ENCODE measurements around the gene TIMM10B.

The TIMM10B gene, protein sequence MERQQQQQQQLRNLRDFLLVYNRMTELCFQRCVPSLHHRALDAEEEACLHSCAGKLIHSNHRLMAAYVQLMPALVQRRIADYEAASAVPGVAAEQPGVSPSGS

DNA sequence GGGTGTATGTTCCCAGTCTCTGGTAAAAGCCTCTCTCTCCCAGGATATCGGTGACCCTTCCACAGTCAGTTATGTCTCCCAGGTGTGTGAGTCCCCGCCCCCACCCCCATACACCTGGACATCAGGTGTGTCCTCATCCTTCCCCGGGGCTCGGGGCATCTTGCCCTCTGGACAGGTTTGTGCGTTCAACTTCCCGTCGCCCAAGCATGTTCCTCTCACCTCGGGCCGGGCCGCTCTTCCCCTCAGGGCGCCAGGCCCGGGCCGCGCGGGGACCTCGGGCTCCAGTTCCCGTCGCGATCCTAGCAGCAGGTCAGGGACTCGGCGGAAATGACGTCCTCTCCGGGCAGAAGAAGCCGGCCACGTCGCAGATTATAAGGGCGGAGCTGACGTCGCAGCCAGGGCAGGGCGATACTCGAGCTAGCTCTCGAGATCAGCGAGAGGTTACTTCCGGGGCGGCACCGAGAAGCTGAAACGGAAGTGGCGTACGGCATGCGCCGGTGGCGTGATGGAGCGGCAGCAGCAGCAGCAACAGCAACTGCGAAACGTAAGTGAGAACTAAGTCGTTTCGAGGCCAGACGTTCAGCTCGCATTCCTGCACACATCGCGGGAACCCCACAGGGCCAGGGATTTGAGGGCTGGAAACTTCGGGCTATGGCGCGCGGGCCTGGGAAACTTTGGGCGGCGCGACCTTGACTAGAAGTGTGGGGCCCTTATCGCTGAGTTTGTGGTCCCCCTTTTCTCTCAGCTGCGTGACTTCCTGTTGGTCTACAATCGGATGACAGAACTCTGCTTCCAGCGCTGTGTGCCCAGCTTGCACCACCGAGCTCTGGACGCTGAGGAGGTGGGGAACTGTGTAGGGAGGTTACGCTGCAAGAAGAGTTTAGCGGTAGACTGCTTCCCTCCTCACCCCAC lies at the start of gene TIMM10B, which contains the start of gene ARFIP2:
Gene TIMM10B, plus strand, starts transcription at position 490 of the 912 bp plus-strand sequence. Its CDS starts 16 bp downstream, at position 506.
Gene ARFIP2, minus strand, starts transcription at position 320 of the 912 bp plus-strand sequence. CDS start 910 bp downstream, outside the sequence.
- peak; percentile 83 to 86 for DNase-seq (ENCODE audit: low read depth in 2 of 2)

DNA sequence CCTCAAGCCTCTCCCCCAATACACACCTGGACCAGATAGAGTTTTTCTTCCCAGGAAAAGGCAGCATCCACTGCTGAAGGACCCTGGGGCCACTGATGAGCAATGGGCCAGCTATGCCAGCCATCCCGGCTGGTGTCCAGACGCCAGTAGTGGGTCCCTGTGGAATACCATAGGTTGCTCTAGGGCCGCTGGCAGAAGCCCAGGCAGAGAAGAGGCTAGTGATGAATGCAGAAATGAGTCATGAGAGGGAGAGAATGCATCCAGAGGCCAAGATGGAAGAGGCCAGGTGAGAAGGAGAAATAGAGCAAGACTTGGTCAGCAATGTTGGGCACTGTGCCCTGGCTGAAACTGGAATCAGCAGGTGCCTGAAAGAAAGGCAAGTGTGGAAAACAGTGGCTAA lies 49.4 kb upstream of the TIMM10B start:
- DNase-seq (ENCODE audit: low read depth in 2 of 2) = no peak

DNA sequence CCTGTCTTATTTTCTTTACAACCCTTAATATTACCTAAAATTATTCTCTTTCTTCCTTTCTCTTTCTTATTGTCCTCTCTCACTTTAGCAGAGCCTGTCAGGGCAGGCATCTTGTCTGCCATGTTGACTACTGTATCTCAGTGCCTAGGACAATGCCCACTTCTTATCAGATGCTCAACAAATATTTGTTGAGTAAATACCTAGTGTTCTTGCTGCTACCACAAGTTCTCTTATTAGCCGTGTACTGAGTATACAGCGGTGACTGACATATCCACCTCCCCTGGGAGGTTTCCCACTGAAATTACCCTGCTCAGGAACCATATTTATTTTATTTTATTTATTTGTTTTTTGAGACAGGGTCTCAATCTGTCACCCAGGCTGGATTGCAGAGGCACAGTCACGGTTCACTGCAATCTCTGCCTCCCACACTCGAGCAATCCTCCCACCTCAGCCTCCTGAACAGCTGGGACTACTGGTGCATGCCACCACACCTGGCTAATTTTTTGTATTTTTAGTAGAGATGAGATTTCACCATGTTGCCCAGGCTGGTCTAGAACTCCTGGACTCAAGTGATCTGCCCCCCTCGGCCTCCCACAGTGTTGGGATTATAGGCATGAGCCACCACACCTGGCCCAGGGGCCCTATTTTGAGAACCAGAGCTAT lies 47.2 kb upstream of the TIMM10B start:
- DNase-seq (ENCODE audit: low read depth in 2 of 2) = no peak

DNA sequence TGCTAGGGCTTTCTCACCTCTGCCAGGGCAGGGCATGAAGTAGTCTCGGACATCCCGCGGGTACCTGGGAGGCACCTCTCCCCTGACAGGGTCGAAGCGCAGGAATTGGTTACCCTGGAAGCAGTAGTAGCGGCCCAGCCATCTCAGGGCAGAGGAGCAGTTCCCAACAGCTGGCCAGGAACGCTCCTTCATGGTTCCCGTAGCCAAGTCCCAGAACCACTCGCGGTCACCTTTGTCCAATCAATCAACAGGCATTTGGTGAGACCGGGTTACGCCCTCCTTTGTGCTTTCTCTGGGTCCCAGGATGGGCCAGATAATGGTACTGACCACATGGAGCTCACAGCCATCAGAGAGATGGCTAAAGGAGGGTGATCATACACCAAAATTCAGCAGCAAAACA lies 43.9 kb upstream of the TIMM10B start:
- DNase-seq (ENCODE audit: low read depth in 2 of 2) = no peak

DNA sequence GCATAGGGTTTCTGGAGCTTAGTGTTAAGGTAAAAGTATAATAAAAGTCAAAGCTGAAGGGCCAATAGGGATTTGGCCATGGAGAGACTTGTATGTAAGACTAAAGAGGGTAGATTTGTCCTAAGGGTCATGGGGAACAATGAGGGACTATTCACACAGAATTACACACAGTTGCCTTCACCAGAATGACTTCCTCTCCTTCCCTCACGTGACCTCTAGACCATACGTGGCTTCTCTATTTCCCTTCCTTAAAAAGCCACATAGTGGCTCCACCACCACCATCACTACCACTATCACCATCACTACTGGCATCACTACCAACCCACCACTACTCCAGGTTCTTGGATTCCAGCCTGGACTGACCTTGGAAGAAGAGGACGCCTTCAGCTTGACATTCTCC lies 43.3 kb upstream of the TIMM10B start:
- DNase-seq (ENCODE audit: low read depth in 2 of 2) = no peak

DNA sequence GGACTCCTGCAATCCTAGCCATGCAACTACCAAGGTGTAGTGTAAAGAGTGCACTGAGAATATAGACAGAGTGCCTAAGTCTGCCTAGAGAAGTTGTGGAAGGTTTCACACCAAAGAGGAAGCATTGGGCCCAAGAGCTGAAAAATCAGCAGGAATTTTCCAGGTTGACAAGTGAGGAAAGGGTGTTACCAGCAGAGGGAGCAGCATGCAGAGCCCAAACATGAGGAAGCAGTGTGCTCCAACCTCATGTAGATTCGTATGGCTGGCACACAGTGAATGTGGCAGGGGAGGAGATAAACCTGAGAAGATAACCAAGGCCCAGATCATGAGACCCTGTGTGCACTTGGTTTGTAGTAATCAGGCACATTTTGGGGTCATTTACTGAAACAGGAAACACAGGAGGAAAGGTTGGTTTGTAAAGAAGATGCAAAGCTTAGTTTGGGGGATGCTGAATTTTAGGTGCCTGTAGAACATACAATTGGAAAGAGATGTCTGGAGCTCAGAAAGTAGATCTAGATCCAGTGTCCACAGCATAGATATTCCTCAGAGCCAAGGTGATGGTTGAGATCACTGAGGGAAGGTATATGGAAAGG lies 42.2 kb upstream of the TIMM10B start:
- DNase-seq (ENCODE audit: low read depth in 2 of 2) = no peak

DNA sequence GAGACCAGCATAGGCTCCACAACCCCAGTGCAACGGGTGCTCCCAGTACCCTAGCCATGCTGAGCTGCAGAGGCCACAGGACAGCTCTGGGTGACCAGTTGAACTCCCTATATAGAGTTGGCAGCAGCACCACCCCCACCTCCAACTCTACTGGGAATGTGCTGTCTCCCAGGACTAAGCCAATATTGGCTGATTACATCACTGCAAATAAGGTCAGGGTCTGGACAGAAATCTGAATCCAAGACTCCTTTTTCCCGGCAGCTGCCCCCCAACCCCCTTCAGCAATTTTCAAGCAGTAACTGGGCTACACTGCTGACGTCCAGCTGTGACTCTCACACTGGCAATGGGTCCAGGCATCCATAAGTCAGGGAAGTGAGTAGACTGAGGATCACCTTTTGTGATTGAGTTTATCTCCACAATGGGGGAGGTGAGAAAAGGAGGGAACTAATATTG lies 40.4 kb upstream of the TIMM10B start, which contains the start of gene HPX:
Gene HPX, minus strand, starts transcription at position 82 of the 453 bp plus-strand sequence. Its CDS starts 24 bp downstream, at position 58.
- DNase-seq (ENCODE audit: low read depth in 2 of 2) = no peak

DNA sequence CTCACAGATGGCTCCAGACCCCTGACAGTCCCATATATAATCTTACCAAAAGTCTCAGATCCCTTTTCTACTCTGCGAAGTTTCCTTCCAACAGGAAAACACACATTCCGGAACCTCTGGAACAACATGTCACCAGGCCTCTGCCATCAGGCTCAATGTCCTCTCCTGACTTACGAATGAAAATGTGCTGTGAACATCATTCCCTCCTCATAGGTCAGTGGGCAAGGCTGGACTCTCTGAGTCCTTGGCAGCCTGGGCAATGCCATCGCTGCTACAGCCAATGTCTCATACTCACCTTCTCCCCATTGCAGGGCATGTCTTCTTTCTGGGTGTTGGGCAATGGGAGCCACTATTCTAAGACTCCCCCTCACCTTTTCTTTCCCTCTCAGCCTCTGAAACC lies 38.9 kb upstream of the TIMM10B start:
- no peak for DNase-seq (ENCODE audit: low read depth in 2 of 2)

DNA sequence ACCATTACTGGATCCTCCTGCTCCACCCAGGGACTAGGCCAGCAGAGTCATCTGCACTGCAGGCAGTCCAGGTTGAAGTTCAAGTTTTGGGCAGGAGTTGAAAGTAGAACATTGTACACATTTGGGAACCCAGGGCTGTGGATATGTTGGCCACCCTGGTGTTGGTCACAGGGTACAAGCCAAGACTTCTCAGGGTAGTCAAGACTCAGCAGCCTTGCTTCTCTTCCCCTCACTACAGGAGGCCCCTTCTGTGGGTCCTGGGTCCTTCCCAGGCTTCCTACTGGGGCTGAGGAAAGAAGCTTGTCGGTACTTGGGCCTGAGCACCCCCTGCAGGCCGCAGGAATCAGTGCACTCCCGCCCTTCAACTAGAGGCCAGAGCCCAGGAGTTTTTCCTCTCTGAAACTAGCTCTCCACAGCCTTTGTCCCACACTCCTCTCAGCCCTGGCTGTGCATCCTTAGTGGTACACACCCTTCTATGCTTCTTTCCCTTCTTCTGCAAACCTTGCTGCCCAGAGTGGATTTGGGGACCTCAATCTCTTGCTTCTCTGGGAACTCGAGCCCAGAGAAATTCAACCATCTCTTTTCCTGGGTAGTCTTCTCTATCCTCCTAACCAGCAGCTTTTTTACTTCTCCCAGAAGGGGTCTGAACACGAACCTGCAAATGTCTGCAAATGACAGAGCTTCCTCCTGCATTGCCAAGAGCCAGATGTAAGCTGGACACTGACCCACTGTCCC lies 37.9 kb upstream of the TIMM10B start:
- DNase-seq (ENCODE audit: low read depth in 2 of 2) = peak in 1 of 2 donors; percentile 13

DNA sequence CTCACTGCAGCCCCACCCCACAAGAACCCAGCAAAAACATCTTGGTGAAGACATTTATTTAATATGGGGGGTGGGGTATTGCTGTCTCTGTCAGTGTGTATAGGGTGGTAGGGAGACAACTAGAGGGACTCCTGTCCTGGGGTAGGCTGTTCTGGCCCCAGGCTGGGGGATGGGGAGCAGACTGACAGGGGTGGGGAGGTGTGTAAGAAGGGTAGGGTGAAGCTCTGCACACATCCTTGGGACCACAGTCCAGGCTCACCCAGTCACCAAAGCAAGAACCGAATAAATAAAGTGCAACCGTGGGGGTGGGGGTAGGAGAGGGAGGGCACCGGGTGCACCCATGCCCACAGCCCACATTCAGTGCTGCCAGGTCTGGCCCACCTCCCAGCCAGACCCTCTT lies 32.7 kb upstream of the TIMM10B start:
- DNase-seq (ENCODE audit: low read depth in 2 of 2) = no peak

DNA sequence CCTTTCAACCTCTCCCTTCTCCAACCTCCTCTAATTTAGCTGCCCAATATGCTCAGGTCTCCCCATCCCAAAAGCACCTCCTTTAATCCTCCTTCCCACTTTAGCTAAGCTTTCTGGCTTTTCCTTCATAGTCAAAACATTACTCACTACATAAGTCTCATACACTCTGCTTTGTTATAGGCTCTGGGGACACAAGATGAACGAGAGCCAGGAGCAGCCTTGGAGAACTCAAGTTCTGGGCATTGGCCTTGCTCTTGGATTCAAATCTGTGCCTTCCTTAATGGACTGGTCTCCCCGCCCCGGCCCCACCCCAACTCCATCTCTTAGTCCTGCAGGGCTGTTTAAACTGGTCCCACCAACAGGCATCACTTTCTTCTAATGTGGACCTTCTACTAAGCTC lies 29.1 kb upstream of the TIMM10B start:
- no peak for DNase-seq (ENCODE audit: low read depth in 2 of 2)

DNA sequence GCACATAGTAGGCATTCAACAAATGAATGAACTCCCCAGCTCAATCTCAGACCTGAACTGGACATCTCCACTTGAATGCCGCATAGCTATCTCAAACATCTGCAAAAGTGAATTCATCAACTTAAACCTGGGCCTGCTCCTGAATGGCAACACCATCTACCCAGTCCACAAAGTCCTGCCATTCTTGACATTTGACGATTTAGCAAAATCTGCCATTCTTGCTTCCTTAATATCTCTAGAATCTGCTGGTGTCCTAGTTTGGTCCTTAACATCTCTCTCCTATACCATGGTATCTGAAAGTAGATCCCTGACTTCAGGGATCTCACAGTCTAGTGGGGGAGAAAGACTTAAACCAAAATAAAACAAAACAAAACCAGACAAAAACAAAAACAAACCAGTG lies 28.1 kb upstream of the TIMM10B start:
- DNase-seq (ENCODE audit: low read depth in 2 of 2) = no peak

DNA sequence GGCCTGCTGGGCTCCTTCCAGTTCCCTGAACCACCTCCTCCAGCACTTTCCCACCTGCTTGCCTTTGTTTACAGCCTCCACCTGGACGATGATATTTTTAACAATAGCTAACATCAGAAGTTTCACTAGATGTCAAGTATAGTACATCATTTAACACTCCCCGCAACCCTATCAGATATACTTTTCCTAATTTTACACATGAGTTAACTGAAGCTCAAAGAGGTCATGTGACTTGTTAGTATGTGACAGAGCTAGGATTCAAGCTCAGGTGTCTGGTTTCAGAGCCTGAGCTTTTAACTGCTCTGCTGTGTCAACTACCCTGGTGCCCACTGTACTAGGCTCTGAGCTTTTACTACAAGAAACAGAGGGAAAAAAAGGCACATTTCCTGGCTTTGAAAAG lies 26.2 kb upstream of the TIMM10B start:
- no peak for DNase-seq (ENCODE audit: low read depth in 2 of 2)

DNA sequence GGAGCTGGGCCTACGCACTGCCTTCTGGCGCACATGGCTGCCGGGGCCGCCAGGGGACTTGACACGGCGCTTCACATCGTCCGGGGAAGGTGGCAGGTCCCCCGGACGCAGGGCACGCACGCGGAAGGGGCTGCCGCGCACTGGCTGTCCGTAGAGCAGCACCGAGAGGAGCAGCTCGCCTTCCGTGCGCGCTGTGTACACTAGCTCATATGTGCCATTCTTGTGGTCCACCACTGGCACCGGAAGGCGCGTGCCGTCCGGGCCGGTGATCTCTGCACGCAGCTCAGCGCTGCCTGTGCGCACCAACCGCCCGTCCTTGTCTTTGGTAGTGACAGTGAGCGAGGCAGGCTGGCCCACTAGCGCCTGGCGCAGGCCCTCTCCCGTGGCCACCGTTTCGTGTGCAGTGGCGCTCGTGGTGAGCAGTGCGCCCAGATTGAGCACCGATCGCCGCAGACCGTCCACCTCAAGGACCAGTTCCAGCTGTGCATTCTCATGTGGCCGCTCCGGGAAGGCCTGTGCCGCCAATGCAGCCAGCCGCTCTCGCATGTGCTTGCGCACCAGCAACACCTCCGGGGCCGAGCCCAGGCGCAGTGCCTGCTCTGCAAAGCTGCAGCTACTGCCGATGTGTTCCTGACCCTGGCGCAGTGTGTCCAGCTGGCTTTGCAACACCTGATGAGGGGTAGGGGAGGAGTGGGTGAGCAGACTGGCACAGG lies 24.8 kb upstream of the TIMM10B start:
- DNase-seq (ENCODE audit: low read depth in 2 of 2) = no peak

DNA sequence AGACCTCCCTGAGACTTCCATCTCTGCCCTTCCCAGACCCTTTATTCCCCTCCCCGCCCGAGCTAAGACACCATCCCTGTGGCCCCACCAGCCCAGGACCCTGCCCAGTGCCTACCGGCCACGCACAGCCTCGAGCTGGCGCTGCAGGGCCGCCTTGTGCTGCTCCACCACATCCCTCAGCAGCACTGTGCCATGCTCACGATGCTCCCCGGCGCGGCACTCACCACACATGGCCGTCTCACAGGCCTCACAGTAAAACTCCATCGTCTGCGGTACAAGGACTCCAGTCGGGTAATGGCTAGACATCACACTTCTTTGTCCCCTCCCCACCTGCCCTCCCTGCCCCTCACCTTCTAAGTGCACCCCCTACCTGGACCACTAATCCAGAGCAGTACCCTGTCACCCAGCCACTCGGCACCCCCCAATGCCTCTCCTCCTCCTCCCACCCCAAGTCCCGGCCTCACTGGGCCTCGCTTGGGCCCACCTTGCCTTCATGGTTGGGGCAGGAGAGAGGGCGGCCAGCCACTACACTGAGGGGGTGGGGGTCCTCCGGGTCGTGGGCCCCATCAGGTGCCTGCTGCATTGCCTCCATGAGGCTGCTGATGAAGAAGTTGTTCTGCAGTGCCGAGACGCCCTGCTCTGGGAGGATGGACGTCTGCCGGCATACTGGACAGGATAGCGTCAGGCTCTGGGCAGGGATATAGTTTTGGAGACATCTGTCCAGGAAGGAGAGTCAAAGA lies 23.6 kb upstream of the TIMM10B start:
- no peak for DNase-seq (ENCODE audit: low read depth in 2 of 2)

DNA sequence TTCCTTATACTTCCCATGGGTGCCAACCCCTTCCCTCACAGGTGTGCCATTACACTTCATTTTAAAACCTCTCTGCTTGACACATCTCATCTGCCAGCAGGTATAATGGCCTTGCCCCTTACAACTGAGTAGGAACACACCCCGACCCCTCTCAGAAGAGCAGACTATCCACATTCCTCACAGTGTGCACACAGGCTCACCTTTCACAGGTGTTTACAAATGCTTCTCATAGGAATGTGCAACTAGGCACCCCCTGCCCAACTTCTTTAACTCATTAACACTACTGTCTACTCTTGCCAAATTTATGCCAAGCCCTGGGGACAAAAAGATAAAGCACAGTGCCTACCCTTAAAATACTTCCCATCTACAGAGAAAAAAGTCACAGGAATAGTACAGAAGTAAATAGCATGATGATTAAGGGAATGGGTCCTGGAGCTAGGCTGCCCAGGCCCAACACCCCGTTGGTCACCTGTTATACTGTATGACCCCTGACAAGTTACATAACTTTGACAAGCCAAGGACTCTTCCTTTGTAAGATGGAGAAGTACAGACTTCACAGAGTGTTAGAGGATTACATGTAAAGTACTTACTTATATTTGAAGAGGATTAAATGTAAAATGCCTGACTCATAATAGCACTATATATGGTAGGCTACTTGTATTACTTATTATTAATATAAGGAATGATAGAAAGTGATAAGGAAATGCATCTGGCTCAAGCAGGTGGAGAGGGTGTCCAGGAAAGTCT lies 22.8 kb upstream of the TIMM10B start:
- DNase-seq (ENCODE audit: low read depth in 2 of 2) = no peak

DNA sequence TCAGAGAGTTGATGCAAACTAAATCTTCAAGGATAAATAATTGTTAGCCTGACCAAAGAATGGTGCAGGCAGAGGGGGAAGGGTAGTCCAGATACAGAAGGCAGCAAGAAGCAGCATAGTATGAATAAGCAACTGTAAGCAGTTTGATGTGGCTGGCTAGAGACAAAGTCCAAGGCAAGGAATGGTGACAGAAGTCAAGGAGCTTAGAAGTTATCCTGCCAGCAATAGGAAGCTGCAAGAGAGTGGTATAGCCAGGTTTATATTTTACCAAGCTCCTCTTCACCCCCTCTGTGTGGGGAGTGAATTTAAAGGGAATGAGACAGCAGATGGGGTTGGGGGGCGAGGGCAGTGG lies 22.2 kb upstream of the TIMM10B start:
- no peak for DNase-seq (ENCODE audit: low read depth in 2 of 2)

DNA sequence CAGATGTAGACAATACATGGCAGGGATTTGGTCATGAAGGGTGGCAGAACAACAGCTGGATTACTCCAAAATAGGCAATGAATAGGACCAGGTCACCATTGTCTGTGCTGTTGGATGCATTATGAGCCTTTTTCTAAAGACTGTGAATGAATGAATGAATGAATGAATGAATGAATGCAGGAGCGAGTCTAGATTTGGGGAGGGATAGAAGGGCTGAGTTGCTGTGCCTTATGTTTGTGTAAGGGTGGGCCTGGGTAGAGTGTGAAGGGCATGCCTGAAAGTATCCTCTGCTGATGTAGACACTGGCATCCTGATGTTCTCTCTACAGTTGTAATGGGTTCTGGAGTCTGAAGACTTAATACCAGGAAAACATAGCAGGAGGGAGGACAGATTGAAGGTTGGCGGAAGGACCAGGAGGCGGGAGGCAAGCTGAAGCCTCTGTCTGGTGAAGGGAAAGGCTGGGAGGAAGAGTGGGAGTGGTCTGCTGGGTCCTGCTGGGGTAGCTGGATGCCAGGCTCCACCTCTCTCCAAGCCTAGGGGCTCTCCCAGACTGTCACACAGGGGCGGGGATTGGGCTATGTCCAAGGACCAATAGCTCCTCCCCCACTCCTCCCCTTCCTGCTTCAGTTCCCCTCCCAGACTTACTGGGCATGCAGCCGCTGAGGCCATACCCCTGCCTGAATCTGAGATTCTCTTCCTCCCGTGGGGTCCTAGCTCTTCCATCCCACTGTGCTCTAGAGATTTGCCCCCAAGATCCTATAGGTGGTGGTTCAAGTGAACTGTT lies 12.4 kb upstream of the TIMM10B start:
- no peak for DNase-seq (ENCODE audit: low read depth in 2 of 2)

DNA sequence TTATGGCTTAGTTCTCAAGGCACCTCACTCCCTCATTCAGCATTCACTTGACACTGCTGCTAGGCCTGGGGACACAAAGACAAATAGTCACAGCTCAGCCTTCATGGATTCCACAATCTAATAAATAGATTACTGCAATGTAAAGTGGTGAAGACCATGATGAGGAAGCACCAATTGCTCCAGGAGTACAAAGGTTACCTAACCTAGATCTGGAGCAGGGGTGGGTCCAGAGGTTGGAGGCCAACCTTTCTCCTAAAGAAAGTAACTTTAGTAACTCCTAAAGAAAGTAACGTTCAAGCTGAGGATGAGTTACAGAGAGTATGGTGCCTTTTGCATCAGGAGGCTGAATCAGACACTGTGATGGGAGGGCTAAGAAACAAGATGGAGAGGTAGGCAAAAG lies 11.7 kb upstream of the TIMM10B start:
- DNase-seq (ENCODE audit: low read depth in 2 of 2) = no peak

Measured in stimulated activated CD4-positive, alpha-beta T cell treated with anti-CD3 and anti-CD28 coated beads, Interleukin-1b, Interleukin-23, amount 100 ng/mL, for 1 hour (primary cell).